DMS53 treated with DMSO at 0.1 percent for 48 hours (cell line): ENCODE measurements around the gene GNB1L.

Experiments
- DNase-seq: peaks from one replicate; lab custom pipeline; 2025; ENCODE audit not compliant: unreplicated experiment; lab: John Stamatoyannopoulos, UW

Gene GNB1L

GRCh38 chr22:19825904-19826618, 28.6 kb downstream of the GNB1L start:
- no peak for DNase-seq

GRCh38 chr22:19824926-19825339, 29.7 kb downstream of the GNB1L start:
- no peak for DNase-seq

DNA sequence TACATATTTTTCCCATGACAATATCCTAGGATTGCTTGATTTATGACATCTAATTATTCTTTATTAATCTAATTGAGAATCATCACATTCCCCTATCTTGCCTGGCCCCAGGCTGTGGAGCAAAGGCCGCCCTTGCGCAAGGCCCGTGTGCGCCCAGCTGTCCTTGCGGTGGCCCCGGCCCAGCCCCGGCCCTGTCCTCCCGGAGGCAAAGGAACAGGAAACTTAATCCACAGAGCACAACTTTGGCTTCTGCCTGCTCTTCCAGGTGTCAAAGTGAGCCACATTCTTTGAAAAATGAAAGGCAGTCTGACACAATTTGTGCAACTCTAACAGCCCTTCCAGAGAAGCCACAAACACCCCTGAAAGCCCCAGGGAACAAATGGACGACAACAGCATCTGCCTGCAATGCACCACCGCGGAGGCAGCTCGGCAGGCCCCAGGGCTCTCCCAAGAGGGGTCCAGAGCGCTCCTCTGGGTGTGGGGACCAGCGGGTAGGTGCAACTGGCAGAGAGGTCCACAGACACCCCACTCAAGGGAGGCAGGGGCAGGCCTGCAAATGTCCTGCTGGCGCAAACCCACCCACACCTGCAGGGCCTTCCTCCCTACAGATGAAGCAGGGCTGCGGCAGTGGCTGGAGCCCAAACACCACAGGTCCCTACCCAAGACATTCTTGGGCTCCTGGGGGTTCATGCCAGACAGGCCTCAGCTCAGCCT, 30.3 kb downstream of the GNB1L start:
- DNase-seq, result no peak

GRCh38 chr22:19823902-19824211, 30.8 kb downstream of the GNB1L start:
- no peak for DNase-seq

DNA sequence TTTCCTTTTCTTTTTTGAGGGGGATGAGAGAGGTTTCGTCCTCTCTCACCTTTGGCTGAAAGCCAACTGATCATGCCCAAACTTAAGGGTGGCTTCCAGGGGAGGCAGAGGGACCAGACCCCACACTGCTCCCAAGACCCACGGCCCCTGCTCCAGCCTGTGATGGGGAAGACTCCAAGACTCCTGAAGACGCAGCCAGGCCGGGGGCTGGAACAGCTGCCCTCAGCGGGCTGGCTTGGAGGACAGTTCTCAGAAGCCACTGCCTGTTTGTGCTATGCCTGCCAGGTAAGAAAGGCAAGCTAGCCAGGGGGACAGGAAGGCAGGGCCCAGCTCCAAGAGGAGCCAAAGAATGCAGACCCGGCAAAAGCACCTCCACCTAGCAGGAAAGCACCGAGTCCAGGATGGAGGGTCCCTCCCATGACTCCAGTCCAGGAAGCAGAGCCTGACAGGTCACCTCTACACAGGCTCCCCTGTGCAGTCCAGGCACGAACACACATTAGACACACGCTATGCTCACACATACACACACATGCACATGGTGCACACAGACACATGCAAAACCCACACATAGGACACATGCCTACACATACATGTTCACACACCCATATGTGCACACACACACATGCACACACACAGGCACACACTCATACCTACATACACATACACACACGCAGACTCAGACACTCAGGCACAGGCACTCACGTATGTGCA, 31.3 kb downstream of the GNB1L start:
- DNase-seq, result no peak

DNA sequence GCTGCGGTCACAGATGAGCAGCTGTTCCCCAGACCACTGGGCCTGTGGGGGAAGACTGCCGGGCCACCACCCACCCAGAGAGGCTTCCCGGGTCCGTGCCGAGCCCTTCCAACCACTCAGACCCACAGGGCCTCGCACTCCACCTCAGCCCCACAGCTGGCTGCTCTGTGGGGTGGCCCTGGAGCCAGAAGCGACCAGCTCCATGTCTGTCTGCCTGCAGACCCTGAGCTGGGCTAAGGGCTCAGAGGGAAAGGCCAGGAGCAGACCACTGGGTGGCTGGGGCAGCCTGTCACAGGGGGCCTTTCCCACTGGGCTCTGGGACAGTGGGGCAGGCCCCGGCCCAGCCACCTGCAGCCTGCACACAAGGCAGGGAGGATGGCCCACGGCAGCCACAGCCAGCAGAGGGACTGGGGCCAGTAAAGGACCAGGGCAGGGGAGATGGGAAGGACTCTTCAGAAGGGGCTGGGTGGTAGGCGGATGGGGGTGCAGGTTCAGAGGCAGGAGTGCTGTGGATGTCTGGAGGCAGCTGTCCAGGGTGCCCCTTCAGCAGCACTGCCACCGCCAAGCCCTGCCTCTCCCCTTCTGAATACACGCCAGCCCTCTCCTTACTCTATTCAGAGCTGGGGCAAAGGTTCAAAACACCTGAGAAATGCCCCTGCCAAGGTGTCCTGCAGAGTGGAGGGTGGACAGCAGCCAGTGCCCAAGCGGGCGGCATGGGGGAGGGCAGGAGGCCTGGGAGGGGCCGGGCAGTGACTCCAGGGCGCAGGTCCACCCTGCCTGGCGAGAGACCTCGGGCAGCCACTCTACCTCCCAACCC, 32.2 kb downstream of the GNB1L start:
- DNase-seq, result no peak

DNA sequence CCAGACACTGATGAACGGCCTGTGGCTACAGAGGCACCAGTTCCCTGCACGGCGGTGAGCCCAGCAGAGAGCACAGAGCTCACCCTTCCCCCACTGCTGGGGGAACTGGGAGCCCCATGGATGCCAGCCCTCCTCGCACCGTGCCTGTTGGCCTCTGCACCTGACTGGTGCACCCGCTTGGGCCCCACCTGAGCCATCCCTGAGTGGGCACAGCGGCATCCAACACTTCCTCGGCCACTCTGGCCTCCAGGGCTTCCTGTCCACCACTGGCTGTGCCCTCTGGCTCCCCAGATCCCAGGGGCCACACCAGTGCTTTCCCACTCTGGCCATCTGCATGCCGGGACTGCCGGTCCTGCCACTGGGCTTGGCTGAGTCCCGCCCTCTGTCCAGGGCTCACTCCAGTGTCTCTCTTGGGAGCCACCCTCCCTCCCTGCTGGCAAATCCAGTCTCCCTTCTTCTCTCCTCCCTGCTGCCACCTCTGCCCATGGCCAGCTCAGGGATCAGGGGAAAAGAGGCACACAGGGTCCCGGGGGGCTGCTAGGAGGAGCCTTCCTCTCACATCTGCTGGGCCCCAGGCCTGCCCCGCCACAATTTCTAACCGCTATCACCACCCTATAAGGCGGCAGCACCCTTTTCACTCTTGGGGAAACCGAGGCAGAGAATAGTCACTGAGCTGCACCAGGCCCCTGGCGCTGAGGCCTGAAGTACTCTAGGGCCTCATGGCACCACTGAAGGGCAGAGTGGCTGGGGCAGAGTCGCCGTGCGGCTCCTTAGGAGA, 33.0 kb downstream of the GNB1L start:
- no peak for DNase-seq

GRCh38 chr22:19820880-19821522, 33.7 kb downstream of the GNB1L start:
- DNase-seq, result no peak

DNA sequence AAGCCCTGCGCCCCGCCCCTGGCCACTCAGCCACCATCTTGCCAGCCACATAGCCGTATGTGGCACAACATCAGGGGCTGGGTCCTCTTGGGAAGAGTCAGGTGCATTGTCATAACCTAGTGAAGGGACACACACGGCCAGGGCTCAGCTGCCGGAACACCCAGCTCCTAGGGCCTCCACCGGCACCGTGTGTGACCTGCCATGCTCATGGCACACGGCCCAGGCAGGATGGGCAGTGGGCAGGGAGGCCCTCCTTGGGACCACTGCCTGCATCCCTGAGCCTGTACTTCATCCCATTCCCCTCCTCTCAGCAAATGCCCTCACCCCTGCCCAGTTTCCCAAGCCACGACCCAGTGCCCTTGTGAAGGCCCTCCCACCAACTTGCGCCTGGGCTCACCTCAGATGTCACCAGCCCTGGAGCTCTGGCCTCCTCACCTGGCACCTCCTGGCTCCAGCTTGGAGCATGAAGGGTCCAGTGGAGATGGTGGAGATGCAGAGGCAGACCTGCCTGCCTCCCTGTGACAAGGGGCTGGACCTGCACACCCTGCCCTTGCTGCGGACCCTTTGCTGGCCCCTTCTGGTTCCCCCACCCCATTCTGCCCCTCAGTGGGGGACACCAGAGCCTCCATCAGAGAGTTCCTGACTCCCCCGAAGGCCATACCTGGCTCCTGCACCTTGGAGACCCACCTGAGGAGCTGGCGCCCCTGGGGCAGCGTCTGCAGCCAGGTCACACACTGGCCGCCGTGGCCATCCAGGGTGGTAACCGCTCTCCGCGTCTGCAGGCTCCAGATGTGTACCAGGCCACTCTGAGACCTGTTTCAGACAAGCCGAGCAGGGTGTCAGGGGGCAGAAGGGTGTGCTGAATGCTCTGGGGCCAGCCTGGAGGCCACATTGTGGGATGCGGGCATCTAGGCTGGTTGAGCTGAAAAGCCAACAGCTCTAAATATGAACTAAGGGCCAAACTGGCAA, 34.5 kb downstream of the GNB1L start:
- no peak for DNase-seq

GRCh38 chr22:19819208-19819910, 35.3 kb downstream of the GNB1L start:
- DNase-seq, result no peak

GRCh38 chr22:19818324-19819207, 36.1 kb downstream of the GNB1L start:
- DNase-seq, result no peak

- no peak for DNase-seq
These were observed 38.1 kb downstream of the GNB1L start for GRCh38 chr22:19816372-19817119.

DNA sequence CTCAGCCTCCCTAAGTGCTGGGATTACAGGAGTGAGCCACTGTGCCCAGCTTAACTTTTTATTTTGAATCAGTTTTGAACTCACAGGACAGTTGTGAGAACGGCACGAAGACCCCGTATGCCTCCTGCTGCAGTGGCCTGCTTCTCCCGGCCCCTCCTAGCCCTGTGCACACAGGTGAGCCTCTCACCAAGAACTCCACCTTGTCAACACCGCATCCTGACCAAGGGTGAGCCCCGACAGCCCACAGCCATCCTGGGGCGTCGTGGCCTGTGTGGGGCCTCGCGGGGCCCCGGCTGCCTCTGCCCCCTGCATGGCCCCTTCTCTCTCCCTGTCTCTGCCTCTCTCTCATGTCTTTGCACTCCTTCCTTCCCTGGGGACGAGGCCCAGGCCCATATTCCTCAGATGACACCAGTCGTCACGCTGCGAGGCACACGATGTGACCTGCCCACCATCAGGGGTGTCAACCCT, 38.8 kb downstream of the GNB1L start:
- DNase-seq, result no peak

DNA sequence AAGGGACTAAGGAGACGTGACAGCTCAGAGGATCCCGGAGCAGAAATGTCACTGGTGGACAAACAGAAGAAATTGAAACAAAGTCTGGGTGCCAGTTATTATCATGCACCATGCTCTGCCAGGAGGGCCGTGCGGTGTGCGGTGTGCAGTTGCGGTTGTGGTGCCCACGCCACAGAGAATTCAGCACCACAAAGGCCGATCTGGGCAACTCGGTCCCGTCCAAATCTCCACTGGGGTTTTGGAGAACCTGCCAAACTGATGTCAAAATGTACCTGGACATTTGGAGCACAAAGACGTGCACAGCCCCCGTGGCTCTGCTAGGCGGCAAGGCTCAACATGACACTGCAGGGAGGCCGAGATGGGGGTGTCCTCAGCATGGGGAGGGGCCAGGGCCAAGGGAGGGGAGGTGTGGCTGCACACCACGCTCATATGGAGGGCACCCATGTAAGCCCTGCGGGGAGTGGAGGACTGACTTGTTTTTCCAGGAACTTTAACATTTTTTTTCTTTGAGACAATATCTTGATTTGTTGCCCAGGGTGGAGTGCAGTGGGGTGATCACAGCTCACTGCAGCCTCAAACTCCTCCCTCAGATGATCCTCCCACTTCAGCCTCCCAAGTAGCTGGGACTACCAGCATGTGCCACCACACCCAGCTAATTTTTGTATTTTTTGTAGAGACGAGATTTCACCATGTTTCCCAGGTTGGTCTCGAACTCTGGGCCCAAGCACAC, 39.4 kb downstream of the GNB1L start:
- DNase-seq, result no peak

DNA sequence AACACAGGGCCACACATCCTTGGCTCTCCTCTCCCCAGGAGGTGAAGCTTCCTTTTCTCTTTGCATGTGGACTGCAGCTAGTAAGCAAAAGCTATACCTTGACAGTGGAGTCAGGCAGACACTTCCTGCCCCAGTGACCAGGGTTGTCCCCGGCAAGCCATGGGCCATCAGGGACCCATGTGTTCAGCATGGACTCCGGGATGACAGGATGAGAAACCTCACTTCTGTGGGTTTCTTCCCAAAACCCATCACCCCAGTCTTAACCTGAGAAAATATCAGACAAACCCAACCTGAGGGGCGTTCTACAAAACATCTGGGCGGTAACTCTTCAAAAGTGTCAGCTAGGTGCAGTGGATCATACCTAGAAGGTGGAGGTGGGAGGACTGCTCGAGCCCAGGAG, 40.2 kb downstream of the GNB1L start:
- no peak for DNase-seq

GRCh38 chr22:19812910-19813309, 41.8 kb downstream of the GNB1L start:
- DNase-seq, result no peak
